HG02981 (cell line): ENCODE results near the gene OTX2.

Source experiments
- ATAC-seq: cut with Tn5 transposase; IDR thresholded peaks from one replicate; pipeline ENCODE4 v1.9.1; 2021; ENCODE audit warnings: mild to moderate bottlenecking, moderate library complexity; ENCODE audit not compliant: unreplicated experiment

Gene OTX2

GRCh38 chr14:56797003-56797568 is 13.2 kb downstream of the OTX2 start:
- no peak for ATAC-seq

GRCh38 chr14:56796259-56796658 is 14.0 kb downstream of the OTX2 start:
- no peak for ATAC-seq

GRCh38 chr14:56795284-56795622 is 15.0 kb downstream of the OTX2 start:
- no peak for ATAC-seq

- no peak for ATAC-seq
Measured at GRCh38 chr14:56794557-56795283, 15.6 kb downstream of the OTX2 start.

GRCh38 chr14:56794088-56794556 is 16.2 kb downstream of the OTX2 start:
- no peak for ATAC-seq

GRCh38 chr14:56789955-56790354 is 20.3 kb downstream of the OTX2 start:
- no peak for ATAC-seq

- no peak for ATAC-seq
Measured at GRCh38 chr14:56787530-56787929, 22.7 kb downstream of the OTX2 start.

- ATAC-seq = no peak
Measured at GRCh38 chr14:56782711-56783110, 27.6 kb downstream of the OTX2 start.

- ATAC-seq = no peak
Measured at GRCh38 chr14:56774503-56774902, 35.8 kb downstream of the OTX2 start.

GRCh38 chr14:56770512-56770911 is 39.8 kb downstream of the OTX2 start:
- ATAC-seq = no peak

- no peak for ATAC-seq
Measured at GRCh38 chr14:56760164-56760914, 49.9 kb downstream of the OTX2 start.

GRCh38 chr14:56759633-56760032 is 50.6 kb downstream of the OTX2 start:
- ATAC-seq = no peak

- ATAC-seq = no peak
Measured at GRCh38 chr14:56759094-56759493, 51.2 kb downstream of the OTX2 start.

GRCh38 chr14:56754921-56755320 is 55.4 kb downstream of the OTX2 start:
- no peak for ATAC-seq

- no peak for ATAC-seq
Measured at GRCh38 chr14:56753396-56753795, 56.9 kb downstream of the OTX2 start.

- ATAC-seq = no peak
Measured at GRCh38 chr14:56752428-56752827, 57.9 kb downstream of the OTX2 start.

GRCh38 chr14:56751471-56751870 is 58.8 kb downstream of the OTX2 start:
- ATAC-seq = no peak
